Measurements from ENCODE around the gene RNF207.

RNF207 gene

GRCh38 chr1:6265151-6265550 is 59.2 kb downstream of the RNF207 start:
- peaks cover 6% of the 10 kb centered on the region; the same call in 1 of the 2 replicates for H3K4me1 ChIP-seq (ENCODE audit: control insufficient read depth, insufficient read depth, low read length)
- CTCF ChIA-PET, result interaction anchor here (1.3 kb wide), 1 partner anchor 26 kb away, joined by 5 read pairs; no protein-coding TSS in a partner anchor
- H3K36me3 ChIP-seq (ENCODE audit: control insufficient read depth in 2 of 2, insufficient read depth in 1 of 2, low read length in 2 of 2), result peaks cover 0 to 16% of the 10 kb centered on the region in 2 experiments; a peak in 1 of 3 replicates
- POLR2A ChIA-PET, result interaction anchor here (0.6 kb wide), 1 partner anchor 242 kb away, joined by 5 read pairs; no protein-coding TSS in a partner anchor
- TF ChIP-seq ZNF513 (tag by site-specific recombination; IDR thresholded peaks at IDR 0.05) (no peak), ZNF548 (tag by site-specific recombination; IDR thresholded peaks at IDR 0.05) (no peak), ZNF529 (tag by site-specific recombination; IDR thresholded peaks at IDR 0.05; ENCODE audit: insufficient replicate concordance) (no peak), KLF17 (tag by site-specific recombination; IDR thresholded peaks at IDR 0.05) (no peak), ZNF26 (tag by site-specific recombination; IDR thresholded peaks at IDR 0.05) (no peak), SP2 (tag by site-specific recombination; IDR thresholded peaks at IDR 0.05) (peak; percentile 24; the same call in 1 of the 2 replicates)
- no peaks in the 10 kb centered on the region for H3K9me3 ChIP-seq (ENCODE audit: control insufficient read depth, insufficient read depth, low read depth, low read length)
- H3K27ac ChIP-seq (ENCODE audit: extremely low read depth, low read depth, low read length), result no peak overlapping the region
- H3K4me3 ChIP-seq (ENCODE audit: low read depth, low read length), result no peak overlapping the region

- H3K36me3 ChIP-seq (ENCODE audit: control insufficient read depth in 2 of 2, insufficient read depth in 1 of 2, low read length in 2 of 2), result peaks cover 0 to 16% of the 10 kb centered on the region in 2 experiments; a peak in 1 of 3 replicates
Observed at GRCh38 chr1:6266641-6267040, 60.7 kb downstream of the RNF207 start.

GRCh38 chr1:6267686-6268322 is 61.9 kb downstream of the RNF207 start:
- TF ChIP-seq YY2 (tag by site-specific recombination; IDR thresholded peaks at IDR 0.05), result no peak
- no peak for TF ChIP-seq ZSCAN30 (tag by site-specific recombination; IDR thresholded peaks at IDR 0.05)
- TF ChIP-seq ZNF239 (tag by site-specific recombination; IDR thresholded peaks at IDR 0.05), result no peak
- TF ChIP-seq ZNF266 (tag by site-specific recombination; IDR thresholded peaks at IDR 0.05; ENCODE audit: low read depth), result no peak
- TF ChIP-seq ZNF600 (tag by site-specific recombination; IDR thresholded peaks at IDR 0.05), result no peak
- TF ChIP-seq ZNF843 (tag by site-specific recombination; IDR thresholded peaks at IDR 0.05), result no peak
- no peak for TF ChIP-seq ZNF324 (tag by site-specific recombination; IDR thresholded peaks at IDR 0.05)
- no peak for TF ChIP-seq ZNF404 (tag by site-specific recombination; IDR thresholded peaks at IDR 0.05)
- TF ChIP-seq ZNF645 (tag by site-specific recombination; IDR thresholded peaks at IDR 0.05), result no peak
- no peak for TF ChIP-seq ZNF529 (tag by site-specific recombination; IDR thresholded peaks at IDR 0.05; ENCODE audit: insufficient replicate concordance)
- no peak for TF ChIP-seq ZNF837 (tag by site-specific recombination; IDR thresholded peaks at IDR 0.05)
- no peak for TF ChIP-seq ZNF23 (tag by site-specific recombination; IDR thresholded peaks at IDR 0.05; ENCODE audit: borderline replicate concordance)
- no peak for TF ChIP-seq ZNF202 (tag by site-specific recombination; IDR thresholded peaks at IDR 0.05; ENCODE audit: borderline replicate concordance)
- no peak for TF ChIP-seq ZNF184 (tag by site-specific recombination; IDR thresholded peaks at IDR 0.05)
- no peak for TF ChIP-seq ZNF37A (tag by site-specific recombination; IDR thresholded peaks at IDR 0.05)
- TF ChIP-seq ZEB2 (tag by site-specific recombination; IDR thresholded peaks at IDR 0.05), result no peak
- no peak for TF ChIP-seq ZNF629 (tag by site-specific recombination; IDR thresholded peaks at IDR 0.05)
- no peaks in the 10 kb centered on the region for H3K9me3 ChIP-seq (ENCODE audit: control insufficient read depth, insufficient read depth, low read depth, low read length)
- CTCF ChIA-PET, result interaction anchor here (0.6 to 1.0 kb wide), 4 partner anchors 9 to 76 kb away, joined by 3 to 5 read pairs (median 3); no protein-coding TSS in a partner anchor
- H3K4me1 ChIP-seq (ENCODE audit: control insufficient read depth, insufficient read depth, low read length), result peaks cover 28% of the 10 kb centered on the region
- no peak overlapping the region for H3K4me3 ChIP-seq (ENCODE audit: low read depth, low read length)
- POLR2A ChIA-PET, result no interaction called here
- H3K27ac ChIP-seq (ENCODE audit: extremely low read depth, low read depth, low read length), result no peak overlapping the region
- H3K36me3 ChIP-seq (ENCODE audit: control insufficient read depth in 2 of 2, insufficient read depth in 1 of 2, low read length in 2 of 2), result peaks cover 0 to 16% of the 10 kb centered on the region in 2 experiments; a peak in 1 of 3 replicates

More at GRCh38 chr1:6266641-6267040, 60.7 kb downstream of the RNF207 start:
- POLR2A ChIA-PET, result no interaction called here
- TF ChIP-seq MEIS1 (CRISPR knock-in tag; IDR thresholded peaks at IDR 0.05; ENCODE audit: borderline replicate concordance) (no peak), ZNF366 (tag by site-specific recombination; conservative IDR thresholded peaks at IDR 0.05) (no peak)
- peaks cover 19% of the 10 kb centered on the region for H3K4me1 ChIP-seq (ENCODE audit: control insufficient read depth, insufficient read depth, low read length)
- H3K4me3 ChIP-seq (ENCODE audit: low read depth, low read length), result no peak overlapping the region
- no peak overlapping the region for H3K27ac ChIP-seq (ENCODE audit: extremely low read depth, low read depth, low read length)
- H3K9me3 ChIP-seq (ENCODE audit: control insufficient read depth, insufficient read depth, low read depth, low read length), result no peaks in the 10 kb centered on the region
- CTCF ChIA-PET, result interaction anchor here (0.6 to 1.5 kb wide), 3 partner anchors 8 to 220 kb away, joined by 3 to 8 read pairs (median 5); no protein-coding TSS in a partner anchor

All from HEK293 (cell line).